SHP77 (cell line): Measurements from ENCODE around the gene TANGO6.

ENCODE experiments used
- DNase-seq, 2 experiments: peaks; one replicate each; lab custom pipeline; 2025; lab: John Stamatoyannopoulos, UW

The TANGO6 gene

DNA sequence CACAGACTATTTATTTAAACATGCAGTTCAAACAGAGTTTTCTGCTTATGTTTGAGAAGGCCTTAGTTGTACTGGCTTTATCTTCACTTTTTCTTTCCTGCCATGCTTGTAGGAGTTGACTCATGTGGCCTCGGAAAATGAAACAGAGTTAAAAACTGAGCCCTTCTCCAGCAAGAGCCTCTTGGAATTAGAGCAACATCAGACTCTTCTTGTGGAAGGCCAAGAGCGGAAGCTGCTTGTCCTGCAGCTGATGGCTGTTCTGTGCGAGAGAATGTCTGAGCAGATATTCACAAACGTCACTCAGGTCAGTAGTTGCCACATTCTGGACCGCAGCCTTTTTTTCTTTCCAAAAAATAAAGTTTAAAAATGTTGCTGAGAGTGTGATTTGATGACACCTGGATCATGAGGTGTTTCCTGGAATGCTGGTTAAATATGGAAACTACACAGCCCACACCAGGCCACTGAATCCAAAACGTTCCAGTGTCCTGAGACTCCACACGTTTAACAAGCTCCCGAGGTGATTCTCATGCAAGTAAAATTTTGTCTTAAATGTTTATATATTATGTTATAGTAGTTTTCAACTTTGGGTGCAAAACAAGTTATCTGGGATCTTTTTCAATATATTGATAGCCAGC is 65.9 kb downstream of the TANGO6 start:
- no peak for DNase-seq

DNA sequence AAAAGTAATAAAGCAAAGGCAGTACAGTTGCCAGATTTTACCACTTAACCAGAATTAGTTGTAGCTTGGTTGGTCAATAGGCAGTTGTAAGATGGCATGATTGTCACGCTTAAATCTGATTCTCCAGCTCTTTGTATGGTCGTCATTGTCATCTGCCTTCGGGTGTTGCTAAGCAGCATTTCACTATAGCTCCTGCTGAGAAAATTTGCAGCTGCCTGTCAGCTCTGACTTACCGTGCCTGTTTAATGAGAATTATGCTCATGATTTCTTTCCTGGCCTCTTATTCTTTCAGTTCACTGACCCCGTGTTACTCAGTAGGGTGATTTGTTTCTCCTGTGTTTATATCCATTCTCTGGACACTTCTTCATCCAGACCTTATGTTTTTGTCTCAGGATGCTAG is 66.7 kb downstream of the TANGO6 start:
- no peak for DNase-seq

DNA sequence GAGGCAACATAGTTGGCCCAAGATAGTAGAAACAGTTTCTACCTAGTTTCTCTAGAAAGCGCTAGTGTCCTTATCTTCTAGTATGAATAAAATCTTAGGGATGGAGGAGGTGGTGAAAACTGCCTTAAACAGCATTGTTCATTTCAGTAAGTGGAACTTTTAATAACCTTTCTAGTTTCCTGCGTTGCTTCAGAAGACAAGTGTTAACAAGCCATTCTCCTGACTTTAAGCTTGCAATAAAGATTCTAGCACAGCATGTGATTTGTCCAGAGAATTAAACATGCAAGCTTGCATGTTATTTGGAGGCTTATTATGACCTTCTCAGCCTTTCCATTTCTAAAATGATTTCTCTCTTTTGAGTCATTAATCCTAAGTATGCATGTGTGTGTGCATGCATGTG is 72.3 kb downstream of the TANGO6 start:
- no peak for DNase-seq

DNA sequence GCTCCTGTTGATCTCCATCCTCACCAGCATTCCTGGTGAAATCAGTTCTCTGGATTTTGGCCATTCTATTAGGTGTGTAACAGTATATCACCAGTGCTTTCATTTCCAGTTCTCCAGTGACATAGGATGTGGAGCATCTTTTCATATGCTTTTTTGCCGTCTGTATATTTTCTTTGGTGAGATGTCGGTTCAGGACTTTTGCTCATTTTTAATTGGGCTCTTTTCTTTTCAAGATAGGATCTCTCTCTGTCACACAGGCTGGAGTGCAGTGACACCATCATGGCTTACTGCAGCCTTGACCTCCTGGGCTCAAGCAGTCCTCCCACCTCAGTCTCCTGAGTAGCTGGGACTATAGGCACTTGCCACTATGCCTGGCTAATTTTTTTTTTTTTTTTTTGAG is 74.2 kb downstream of the TANGO6 start:
- DNase-seq: no peak

DNA sequence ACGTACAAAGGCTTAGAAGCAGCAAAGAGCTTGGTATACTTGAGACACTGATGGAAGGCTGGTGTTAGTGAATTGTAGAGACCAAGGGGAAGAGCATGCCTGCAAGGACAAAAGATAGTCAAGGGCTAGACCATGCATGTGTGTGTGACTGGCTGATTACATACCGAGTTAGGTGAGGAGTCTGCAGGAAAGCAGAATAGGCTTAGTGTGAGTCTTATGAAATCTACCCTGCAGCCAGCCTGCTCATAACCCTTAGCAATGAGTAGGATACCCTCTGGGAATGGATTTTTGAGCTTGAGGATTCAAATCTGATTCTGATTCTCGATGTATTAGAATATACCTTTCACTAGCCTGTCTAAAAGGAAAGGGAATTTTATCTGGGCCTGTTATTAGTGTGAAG is 77.0 kb downstream of the TANGO6 start:
- DNase-seq: no peak

DNA sequence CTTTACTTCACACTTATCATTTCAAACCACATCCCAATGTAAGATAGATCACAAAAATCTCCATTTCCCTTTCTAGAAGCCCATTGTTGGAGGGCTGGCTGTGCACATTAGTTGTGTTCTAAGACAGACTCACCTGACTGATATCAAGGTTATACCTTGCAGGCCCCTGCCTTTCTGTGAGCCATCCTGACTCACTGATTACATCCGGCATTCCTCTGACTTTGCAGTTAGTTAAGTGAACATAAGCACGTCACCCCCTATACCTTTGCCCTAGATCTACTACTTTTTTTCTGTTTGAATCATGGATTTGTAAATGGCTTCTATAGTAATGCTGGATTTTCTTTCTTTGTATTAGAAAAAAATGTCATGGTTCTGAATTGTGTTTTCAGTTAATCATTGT is 78.3 kb downstream of the TANGO6 start:
- DNase-seq: no peak

DNA sequence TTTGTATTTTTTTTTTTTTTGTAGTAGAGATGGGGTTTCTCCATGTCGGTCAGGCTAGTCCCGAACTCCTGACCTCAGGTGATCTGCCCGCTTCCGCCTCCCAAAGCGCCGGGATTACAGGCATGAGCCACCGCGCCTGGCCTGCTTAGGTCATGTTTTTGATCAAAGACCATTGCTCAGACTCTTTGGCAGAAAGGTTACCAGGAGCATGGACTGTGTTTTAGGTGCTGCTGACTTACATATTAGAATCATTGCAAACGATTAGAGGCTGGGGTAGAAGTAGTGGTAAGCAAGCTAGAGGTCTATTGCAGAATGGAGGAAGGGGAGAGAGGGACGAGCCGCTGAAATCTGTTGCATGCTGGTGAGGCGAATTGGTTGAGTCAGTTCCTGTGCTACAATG is 79.8 kb downstream of the TANGO6 start:
- DNase-seq: no peak

DNA sequence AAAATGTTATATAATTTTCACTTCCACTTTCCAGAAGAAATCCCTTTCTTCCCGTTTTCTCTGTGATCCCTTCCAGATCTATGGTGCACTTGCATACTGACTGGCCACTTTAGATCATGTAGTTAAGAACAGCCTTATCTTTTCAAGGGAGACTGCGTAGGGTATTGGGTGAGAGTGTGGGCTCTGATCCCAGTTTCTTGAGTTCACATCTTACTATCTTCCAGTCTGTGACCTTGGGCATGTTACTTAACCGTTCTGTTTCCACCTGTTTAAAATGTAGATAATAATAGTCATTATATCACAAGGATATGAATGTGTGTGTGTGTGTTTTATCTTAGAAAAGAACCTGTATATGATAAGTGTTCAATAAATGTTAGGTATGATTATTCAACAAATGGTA is 83.7 kb downstream of the TANGO6 start:
- no peak for DNase-seq

DNA sequence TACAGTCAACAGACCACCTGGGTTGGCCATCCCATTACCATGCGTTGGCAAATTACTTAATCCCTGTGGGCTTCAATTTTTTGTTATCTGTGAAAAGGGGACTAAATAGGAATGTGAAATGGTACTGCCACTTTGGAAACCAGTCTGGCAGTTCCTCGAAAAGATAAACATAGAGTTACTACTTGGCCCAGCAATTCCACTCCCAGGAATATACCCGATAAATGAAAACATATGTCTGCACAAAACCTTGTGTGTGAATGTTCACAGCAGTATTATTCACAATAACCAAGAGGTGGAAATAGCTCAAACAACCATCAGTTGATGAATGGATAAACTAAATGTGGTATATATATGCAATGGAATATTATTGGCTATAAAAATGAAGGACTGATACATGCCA is 87.9 kb downstream of the TANGO6 start:
- no peak for DNase-seq

DNA sequence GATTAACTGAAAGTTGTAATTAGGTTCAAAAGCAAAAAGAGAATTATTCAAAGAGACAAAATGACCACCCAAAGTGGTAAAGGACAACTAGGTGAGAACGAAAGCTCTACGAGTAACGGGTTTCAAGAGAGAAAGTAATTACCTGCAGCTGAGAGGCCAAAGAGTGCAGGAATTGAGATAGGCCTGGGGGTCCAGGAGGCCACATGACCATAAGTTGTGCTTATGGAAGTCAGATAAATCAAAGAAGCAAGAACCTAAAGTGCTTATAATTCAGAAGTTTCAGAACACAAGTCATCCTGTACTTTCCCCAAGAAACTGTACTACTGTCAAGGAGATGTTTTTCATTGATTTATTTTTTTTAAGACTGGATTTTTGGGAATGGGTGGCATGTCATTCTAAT is 91.1 kb downstream of the TANGO6 start:
- no peak for DNase-seq

DNA sequence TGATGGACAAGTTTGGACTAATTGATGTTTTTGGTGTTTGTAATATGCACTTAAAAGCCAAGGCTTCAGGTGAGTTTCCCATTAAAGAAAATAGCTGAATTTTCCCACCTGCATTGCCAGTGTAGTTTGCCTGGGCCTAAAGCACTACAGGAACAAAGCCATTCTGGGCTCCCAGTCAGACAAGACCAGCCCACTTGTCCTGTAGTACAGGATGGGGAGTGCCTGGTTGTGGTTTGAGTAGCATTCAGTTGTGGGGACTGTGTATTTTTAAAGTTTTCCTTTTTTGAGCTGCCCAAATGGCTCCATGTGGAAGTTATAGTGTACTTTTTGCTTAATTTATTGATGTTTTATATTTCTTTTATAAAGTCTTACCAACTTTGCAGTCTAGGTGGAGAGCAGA is 91.7 kb downstream of the TANGO6 start:
- DNase-seq: no peak

DNA sequence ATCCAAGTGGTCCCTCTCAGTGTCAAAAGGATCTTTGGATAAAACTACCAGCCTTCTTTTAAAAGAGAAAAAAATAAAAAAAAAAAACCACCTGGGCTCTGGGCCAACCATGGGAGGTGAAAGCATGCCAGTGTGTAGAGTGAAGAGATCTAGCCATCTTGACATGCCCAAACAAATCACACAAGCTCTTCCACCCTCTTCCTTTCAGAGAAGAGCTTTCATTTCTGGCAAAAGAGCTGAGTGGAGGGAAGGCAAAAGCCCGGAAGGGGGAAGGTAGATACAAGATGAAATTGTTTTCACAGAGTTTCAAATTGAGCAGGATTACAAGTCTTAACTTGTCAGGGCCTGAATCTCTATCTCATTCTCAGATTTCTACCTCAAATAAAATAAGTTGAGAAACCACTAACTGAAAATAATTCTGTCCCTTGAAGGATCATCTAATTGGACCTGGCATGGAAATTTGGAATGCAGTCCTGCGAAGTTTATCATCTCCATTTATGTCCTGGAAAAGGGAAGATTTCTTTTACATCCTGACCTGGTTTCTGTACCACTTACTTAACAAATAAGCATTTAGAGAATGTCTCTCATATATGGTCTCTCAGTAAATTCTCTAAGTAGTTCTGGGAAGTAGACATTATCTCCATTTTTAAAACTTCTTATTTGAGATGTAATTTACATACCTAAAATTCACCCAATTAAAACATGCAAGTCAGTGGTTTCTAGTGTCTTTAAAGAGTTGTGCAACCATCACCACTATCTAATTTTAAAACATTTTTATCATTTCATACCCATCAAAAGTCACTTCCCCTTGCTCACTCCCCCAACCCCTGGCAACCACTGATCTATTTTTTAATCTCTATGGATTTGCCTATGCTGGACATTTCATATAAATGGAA is 93.7 kb downstream of the TANGO6 start:
- DNase-seq: no peak

DNA sequence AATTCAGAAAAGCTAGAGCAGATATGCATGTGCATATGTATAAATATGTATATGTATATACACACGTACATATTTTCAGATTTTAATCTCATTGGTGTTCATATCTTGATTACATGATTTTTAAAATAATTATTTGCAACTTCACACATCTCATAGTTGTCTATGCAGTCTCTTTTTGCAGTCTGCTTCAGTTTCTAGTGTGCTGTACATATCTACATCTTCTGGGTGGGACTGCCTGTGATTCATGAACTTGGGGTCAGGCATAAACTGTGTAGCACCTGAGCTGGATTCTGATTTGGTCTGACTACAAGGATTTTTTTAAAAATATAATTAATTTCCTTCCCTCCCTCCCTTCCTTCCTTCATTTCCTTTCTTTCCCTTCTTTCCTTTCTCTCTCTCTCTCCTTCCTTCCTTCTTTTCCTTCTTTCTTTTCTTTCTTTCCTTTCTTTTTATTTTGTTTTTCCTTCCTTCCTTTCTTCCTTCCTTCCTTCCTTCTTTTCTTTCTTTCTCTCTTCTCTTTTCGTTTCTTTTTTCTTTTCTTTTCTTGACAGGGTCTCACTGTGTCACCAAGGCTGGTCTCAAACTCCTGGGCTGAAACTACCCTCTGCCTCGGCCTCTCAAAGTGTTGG is 96.5 kb downstream of the TANGO6 start:
- no peak for DNase-seq

DNA sequence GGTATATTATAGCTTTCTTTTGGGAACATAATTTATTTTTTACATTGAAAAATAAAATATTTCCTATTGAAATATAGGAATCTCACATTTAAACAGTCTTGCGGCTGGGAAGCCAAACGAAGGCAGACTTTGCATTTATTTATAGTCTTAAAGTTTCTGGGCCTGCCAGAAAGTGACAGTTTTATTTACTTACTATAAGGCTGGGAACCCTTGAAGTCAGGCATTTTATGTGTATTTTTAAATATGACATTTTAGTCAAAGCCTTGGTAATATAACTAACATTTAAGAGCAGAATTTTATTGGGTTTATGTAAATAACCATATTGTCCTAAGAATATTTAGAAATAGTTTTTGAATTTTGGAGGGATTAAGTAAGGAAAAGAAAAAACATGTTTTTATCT is 97.5 kb downstream of the TANGO6 start:
- no peak for DNase-seq

DNA sequence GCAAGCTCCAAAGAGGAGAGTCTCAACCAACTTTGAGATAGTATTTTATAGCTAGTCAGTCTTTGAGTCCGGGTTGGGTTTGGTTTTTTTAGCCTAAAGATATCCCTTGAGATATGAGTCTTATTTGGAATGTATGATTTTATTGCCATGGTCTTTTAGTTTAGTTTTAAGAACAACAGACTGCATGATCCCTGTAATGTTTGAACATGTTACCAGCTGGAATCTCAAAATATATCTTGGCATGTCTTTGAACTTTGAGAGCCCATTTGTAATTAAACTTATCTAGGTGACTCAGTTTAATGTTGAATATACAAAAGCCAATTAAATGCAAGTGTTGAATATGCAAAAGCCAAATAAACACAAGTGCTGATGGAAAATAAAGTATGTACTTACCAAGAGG is 100.6 kb downstream of the TANGO6 start:
- DNase-seq: no peak

DNA sequence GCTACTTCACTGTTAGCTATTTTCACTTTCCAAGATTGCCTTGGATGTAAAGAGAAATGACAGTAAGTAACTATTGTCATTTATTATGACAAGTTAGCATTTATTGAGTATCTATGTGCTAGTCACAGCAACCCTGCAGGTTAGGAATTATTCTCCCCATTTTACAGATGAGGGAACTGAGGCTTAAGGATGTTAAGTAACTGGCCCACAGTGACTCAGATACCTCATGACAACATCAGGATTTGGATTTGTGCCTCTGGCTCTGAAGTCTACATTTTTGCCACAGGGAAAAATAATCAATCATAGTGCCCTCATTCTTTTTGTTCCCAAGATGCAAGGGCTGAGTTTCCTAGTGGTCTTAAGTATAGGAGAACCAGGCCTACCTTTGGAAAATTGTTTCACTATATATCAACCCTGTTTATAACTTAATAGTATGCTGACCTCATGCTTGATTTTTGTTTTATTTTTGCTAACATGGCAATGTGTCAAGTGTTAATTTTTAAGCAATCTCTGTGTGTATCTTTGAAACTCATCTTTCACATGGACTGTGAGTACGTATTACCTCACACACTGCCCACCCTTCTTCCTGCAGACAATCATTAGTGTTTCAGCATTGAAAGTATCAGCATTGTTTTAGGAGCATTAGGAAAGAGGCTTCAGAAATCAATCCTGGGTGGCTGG is 105.0 kb downstream of the TANGO6 start:
- no peak for DNase-seq

DNA sequence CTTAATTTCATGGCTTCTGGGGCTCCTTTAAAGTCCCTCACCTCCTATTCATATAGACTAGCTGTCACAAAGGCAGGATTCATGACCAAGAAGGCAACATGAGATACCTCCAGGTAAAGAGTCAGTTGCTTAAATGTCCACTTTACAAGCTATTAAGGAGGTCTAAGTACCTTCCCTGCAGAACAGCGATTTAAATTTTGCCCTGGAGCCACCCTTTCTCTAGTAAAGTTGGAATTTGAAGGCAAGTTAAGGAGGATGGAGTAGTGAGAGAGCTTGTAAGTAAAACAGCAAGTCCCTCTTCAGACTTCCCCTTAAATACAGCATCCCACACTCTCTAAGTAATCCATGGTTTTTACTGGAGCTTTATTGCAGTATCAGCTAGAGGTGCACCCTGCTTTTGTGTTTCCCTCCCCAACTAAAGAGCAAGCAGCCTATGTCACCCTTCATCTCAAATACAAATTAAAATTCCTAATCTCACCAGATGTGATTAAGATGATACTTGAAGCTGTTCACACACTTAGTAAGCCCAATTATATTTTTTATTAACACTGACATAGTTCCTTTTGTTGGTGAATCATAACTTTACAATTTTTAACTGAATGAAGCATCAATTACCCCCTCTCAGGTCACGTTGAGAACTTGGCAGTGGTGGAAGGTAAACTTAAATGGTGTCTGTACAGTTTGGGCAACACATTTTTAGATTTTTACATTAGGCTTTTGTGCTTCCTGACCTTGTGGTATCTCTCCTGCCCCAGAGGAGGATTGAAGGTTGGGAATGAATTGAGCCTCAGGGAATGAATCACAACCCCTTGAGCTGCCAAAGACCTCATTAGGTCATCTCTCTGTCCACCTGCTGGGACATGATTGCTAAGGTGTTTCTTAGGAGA is 108.9 kb downstream of the TANGO6 start:
- DNase-seq: no peak

DNA sequence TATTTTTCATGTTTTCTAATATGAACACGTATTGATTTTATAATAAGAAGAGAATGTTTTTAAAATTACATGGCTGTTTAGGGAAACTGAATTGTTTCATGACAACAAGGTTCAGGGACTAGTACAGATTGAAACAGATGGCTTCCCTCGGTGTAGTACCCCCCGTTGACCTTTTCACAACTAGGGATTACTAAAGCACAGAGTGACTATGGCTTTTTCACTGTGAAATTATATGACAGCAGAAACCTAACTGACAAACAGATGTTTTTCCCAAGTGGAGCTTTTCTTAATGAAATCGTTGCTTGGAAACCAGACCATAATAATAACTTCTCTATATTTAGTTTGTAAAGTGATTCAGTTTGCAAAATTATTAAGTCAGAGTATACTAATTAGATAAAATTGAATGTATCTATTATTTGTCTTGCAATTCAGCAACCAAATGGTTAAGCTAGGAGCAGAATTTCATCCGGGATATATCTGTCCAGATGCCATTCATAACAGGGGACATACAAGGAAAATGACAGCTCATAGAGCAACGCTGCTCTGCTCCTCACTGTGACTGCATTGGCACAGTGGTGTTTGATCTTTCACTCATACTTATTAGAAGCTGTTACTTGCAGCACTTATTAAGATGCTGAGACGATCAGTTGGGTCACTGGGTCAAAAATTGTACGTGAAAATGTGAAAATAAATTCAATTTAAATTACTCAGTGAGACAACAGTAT is 111.7 kb downstream of the TANGO6 start:
- no peak for DNase-seq

DNA sequence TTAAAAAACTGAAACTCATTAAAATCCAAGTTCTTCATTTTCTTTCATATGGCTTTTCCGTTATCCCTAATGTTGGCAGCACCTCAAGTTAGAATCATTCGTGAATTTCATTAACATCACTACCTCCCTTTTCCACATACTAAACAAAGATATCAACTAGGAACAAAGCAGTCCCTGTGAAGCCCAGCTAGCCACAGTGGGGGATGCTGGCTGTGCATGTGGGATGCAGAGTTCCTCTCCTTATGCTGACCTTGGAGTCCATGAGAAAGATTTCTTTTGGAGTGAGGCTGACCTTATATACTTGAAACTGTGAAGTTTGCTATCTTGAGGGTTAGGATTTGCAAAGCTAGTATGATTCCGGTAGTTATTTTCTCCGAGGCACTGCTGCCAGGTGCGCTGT is 117.6 kb downstream of the TANGO6 start:
- no peak for DNase-seq

DNA sequence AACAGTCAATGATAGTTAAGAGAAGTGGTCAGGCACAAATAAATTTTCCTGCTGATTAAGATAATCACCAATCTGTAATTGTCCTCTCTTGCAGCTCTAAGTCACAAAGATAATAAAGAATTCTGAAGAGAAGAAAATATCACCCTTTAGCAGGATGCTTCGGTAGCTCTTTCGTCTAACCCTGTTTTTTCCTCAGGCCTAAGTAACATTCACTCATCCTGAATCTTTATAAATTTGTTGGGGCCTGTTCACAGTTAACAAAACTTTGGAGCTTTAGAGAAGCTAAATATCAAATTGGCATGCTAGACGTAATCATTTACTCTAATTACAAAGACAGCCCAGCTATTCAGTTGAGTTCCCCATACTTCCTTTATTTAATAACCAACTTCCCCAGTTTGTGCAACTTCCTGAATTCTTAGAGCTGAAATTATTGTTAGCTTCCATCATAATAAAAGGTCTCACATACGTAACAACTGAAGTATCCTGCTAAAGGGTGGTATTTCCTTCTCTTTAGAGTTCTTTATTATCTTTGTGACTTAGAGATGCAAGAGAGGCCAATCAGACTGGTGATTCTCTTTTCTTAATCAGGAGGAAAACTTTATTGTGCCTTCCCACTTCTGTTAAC is 118.6 kb downstream of the TANGO6 start:
- no peak for DNase-seq

DNA sequence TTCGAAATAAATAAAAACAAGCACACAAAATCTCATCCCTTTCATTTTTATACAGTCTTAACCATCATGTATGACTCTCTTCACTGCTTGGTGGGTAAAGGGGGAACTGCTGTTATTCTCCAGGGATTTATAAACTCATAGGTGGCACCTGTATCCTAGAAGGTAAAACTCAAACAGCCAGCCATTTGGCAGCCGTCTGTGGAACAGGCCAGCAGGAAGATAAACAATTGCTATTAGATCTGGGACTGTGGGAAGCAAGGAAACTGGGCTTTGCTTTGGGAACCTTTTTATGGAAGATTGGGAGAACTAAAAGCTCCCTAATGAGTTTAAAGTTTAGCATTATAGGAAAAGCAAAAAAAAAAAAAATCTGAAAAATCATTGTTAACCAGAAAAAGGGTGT is 126.0 kb downstream of the TANGO6 start:
- DNase-seq: no peak
